NB4 (cell line): ENCODE data around the gene ASB1.

Experiments
- DNase-seq: peaks from one replicate; pipeline ENCODE4 v3.0.0; 2010; ENCODE audit warnings: low read depth
- H3K4me3 ChIP-seq: one replicate; pipeline ENCODE4 v1.5.1; 2011; ENCODE audit warnings: mild to moderate bottlenecking, low read depth, low read length, moderate library complexity
- CTCF ChIP-seq: IDR thresholded peaks from one replicate; pipeline ENCODE4 v1.5.1; 2012; ENCODE audit warnings: low read depth, low read length
- MAX ChIP-seq: IDR thresholded peaks from 2 replicates; pipeline ENCODE4 v1.6.1; 2011; ENCODE audit warnings: low read depth, low read length
- MYC ChIP-seq: IDR thresholded peaks from 2 replicates; pipeline ENCODE4 v1.6.1; 2011; ENCODE audit warnings: low read depth, low read length
- POLR2A ChIP-seq: IDR thresholded peaks from 2 replicates; pipeline ENCODE4 v1.6.1; 2011; ENCODE audit warnings: mild to moderate bottlenecking; ENCODE audit not compliant: insufficient read length; ENCODE audit errors: extremely low read depth

ASB1 gene

GRCh38 chr2:238406998-238407285 lies 19.8 kb upstream of the ASB1 start:
- no peak for TF ChIP-seq MAX
- no peak for TF ChIP-seq POLR2A
- TF ChIP-seq CTCF, result no peak
- no peak for TF ChIP-seq MYC
- no peak overlapping the region for H3K4me3 ChIP-seq
- no peak for DNase-seq

- DNase-seq, result no peak
- TF ChIP-seq POLR2A, result no peak
- TF ChIP-seq MYC, result no peak
- TF ChIP-seq MAX, result no peak
- no peak for TF ChIP-seq CTCF
- no peak overlapping the region for H3K4me3 ChIP-seq
Observed at GRCh38 chr2:238407566-238407965, 19.2 kb upstream of the ASB1 start.

- no peak overlapping the region for H3K4me3 ChIP-seq
- no peak for DNase-seq
- TF ChIP-seq MYC (no peak), POLR2A (no peak), CTCF (no peak), MAX (no peak)
Observed at GRCh38 chr2:238408615-238409340, 17.9 kb upstream of the ASB1 start.

- DNase-seq, result no peak
- TF ChIP-seq MYC (no peak), POLR2A (no peak), MAX (no peak), CTCF (no peak)
- H3K4me3 ChIP-seq, result no peak overlapping the region
Observed at GRCh38 chr2:238409341-238410199, 17.2 kb upstream of the ASB1 start.

- H3K4me3 ChIP-seq, result no peak overlapping the region
- TF ChIP-seq MAX, result no peak
- no peak for TF ChIP-seq CTCF
- TF ChIP-seq POLR2A, result no peak
- no peak for TF ChIP-seq MYC
- DNase-seq, result no peak
Observed at GRCh38 chr2:238412067-238412767, 14.5 kb upstream of the ASB1 start.
